TTC549 (cell line): Measurements from ENCODE around the gene NDUFA3.
"Not testable (repeated sequence)": the region's sequence is repeated elsewhere in the genome, so short reads cannot be mapped to it uniquely, and the experiment has no call there.

Experiments used
- FAIRE-seq: peaks from 2 replicates; lab custom pipeline; 2012; peaks lifted over from hg19 to GRCh38; lab: Jason Lieb, UNC

NDUFA3 gene

DNA sequence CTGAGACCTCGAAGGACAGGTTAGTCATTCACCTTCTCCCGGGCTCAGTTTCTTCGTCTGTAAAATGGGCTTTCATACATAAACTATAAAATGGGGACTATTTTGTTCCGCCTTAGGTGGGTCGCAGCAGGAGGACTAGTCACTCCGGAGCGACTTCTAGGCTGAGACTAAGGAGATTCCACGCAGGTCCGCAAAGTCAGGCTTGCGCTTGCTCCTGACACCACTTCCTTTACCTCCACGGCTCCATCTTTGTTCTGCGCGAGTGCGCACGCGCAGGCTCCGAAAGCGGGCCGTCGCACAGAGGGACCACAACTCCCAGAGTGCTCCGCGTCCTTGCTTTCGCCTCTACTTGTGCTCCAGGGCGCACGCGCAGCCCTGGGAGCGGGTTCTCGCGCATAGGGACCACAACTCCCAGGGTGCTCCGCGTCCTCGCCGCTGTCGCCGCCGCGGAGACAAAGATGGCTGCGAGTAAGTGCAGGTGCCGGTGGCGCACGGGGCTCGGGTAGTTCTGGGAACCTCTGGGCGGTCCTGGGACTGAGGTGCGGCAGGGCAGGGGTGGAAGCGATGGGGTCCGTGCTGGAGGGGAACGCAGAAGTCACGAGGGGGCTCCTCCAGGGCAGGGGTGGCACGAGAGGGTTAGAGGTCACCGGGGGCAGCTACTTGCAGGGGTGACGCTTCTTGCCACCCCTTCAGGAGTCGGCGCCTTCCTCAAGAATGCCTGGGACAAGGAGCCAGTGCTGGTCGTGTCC is at the start of gene NDUFA3:
TSS of gene NDUFA3 (plus strand) at position 435 of the 749 bp plus-strand sequence. CDS start at position 459, 24 bp downstream.
- peak; percentile 72 for FAIRE-seq

DNA sequence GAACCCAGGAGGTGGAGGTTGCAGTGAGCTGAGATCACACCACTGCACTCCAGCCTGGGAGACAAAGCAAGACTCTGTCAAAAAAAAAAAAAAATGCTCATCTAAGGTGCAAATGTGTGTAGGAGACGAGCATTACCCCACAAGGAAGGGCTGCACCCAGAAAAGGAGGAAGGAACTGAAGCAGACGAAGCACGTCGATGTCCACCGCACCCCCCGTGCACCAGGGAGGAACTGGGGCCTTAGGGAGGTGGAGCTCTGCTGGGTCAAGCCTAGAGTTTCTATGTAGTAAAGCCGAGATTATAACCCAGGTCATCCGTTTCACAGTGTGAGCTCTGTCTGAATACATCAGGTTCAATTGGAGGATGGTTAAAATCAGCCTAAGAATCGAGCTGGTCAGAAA is 40.0 kb upstream of the NDUFA3 start:
- no peak for FAIRE-seq

DNA sequence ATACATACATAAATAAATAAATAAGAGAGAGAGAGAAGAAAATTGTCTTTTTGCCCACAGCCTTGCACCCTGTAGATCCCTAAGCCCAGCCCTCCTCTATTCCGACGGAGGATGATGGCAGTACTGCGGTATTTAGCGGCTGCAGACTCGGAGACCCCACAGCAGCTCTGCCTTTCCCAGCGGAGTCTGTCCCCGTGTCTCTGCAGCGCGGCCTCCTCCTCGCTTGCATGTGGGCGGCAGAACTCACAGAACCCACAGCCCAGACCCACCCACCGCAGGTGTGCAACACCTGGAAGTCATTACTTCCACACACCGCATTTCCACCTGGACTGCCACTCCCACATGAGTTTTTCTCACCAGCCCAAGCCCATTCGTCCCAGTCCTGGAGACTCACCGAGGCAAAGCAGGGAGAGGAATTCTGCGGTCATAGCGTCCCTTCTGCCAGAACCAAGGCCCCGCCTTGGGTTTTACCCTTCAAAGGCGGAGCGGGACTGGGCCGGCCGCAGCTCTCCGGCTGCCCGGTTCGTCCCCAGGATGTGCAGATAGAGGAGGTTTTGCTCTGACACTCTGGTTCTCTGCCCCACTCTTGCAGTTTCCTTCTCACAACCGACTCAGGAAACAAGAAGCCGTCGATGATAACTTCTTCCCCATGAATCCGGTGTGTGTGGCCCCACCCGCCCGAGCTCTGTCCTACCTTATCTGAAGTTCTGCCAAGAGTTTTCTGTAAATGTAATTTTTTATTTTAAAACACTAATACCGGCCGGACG is 39.1 kb upstream of the NDUFA3 start, which contains the start of gene VSTM1:
TSS of gene VSTM1 (minus strand) at position 548 of the 767 bp plus-strand sequence. CDS start at position 428, 120 bp downstream.
- no peak for FAIRE-seq

DNA sequence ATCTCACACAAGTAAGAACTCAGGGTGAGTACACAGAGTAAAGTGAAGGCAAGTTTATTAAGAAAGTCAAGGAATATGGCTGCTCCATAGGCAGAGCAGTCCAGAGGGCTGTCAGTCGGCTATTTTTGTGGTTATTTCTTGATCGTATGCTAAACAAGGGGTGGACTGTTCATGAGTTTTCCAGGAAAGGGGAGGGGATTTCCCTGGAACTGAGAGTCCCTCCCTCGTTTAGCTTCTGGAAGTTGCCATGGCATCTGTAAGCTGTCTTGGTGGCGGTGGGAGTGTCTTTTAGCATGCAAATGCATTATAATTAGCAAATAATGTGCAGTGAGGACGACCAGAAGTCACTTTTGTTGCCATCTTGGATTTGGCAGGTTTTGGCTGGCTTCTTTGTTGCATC is 33.2 kb upstream of the NDUFA3 start:
- no peak for FAIRE-seq

- FAIRE-seq, result no peak
These were observed 28.8 kb upstream of the NDUFA3 start for GRCh38 chr19:54073829-54074228.

DNA sequence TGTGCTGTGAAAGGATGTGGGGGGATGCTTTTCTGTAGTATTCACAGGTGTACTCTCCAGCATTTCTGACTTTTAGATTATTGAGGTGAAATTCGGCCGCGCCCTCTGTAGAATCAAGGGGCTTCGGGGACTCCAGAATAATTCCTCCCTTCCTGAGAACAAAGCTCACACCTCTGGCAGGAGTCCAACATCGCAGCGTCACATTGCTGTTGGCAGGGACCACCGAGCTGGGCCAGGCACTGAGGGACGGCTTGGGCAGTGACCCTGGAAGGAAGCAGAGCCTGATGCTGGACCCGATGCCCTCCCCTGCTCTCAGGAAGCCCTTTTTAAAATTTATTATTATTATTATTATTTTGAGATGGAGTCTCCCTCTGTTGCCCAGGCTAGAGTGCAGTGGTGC is 27.8 kb upstream of the NDUFA3 start:
- FAIRE-seq, result no peak

DNA sequence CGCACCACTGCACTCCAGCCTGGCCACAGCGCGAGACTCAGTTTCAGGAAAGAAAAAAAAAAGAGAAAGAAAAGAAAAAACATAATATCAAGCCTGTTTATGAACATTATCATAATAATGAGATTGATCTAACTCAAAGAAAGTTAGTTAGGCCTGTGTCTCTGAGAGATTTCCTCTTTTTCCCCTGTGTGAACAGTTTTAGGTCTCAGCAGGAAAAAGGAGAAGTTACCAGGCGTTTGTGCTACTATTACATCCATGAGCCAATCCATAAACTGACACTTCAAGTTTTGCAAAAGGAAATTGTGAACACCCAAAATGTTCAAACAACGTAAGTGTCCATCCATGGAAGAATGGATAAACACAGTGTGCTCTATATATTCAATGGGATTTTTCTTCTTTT is 25.3 kb upstream of the NDUFA3 start:
- FAIRE-seq, result no peak

- no peak for FAIRE-seq
These were observed 21.6 kb upstream of the NDUFA3 start, which contains the start of gene TARM1 for GRCh38 chr19:54081032-54081431. TSS of gene TARM1 (minus strand) at chr19:54081365. CDS start at chr19:54081340, 25 bp downstream.

DNA sequence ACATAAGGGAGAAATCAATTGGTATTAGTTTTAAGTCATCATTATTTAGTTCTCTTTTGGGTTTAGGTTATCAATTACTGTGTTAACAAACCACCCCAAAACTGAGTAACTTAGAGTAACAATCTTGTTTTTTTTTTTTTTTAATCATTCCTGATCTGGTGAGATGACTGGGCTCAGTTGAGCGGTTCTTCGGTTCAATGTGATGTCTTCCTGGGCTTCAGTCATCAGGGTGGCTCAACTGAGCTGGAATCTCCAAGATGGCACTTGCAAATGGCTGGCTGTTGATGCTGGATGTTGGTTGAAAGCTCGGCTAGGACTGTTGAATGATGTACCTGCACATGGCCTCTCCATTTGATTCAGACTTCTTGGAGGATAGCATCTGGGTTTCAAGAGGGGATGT is 18.2 kb upstream of the NDUFA3 start:
- no peak for FAIRE-seq

GRCh38 chr19:54094426-54095000 is 8.1 kb upstream of the NDUFA3 start:
- no peak for FAIRE-seq

DNA sequence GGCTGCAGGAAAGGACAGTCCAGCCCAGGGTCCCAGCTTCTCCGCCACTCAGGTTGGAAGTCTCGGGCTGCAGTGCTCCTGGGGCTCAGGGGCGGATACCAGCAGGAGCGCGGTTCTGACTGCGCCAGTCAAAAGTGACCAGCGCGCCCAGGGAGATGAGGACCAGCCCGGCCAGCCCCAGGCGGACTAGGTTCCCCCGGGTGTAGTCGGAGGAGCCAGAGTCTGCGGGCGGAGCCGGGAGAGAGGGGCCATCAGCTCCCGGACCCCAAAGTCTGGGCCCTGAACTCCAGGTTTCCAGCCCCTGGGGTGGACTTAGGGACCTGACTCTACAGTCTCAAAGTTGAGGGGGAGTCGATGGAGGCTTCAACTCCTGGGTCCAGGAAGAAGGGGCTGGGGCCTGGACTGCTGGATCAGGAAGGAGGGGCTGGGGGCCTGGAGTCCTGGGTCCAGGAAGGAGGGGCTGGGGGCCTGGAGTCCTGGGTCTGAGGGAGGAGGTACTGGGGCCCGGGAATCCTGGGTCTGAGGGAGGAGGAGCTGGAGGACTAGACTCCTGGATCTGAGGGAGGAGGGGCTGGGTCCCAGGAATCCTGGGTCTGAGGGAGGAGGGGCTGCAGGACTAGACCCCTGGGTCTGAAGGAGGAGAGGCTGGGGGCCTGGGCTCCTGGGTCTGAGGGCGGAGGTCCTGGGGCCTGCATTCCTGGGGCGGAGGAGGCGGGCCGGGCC is 7.4 kb upstream of the NDUFA3 start:
- FAIRE-seq, result no peak

GRCh38 chr19:54095859-54096616 is 6.6 kb upstream of the NDUFA3 start:
- FAIRE-seq, result not testable (repeated sequence)

- FAIRE-seq, result no peak
These were observed 6.0 kb upstream of the NDUFA3 start for GRCh38 chr19:54096617-54097106.

- FAIRE-seq, result no peak
These were observed 3.3 kb upstream of the NDUFA3 start for GRCh38 chr19:54099190-54099902.

DNA sequence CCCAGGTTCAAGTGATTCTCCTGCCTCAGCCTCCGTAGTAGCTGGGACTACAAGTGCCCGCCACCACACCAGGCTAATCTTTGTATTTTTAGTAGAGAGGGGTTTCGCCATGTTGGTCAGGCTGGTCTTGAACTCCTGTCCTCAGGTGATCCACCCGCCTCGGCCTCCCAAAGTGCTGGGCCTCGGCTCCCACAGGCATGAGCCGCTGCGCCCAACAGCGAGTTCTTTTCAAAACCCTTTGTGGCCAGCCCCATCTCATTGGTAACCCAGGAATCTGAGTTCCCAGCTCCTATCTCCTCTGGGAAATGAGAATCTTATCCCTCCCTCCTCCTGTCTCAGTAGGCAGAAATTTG is 2.8 kb upstream of the NDUFA3 start:
- not testable (repeated sequence) for FAIRE-seq

DNA sequence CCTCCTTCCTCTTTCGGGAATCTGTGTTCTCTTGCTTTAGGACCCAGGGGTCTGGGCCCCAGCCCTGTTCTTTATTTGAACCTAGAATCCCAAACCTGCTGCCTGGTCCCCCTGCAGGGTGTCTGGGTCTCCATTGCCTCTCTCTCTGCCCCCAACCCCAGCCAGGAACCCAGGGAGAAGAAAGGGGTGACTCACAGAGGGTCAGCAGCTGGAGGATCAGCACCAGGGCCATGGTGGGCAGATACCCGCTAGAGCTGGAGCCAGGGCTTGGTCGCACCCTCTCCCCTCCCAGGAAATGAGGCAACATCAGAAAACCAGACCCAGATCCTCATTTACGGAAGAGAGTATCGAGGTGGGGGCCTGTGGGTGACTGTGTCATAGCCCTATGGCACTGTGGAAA is 2.1 kb upstream of the NDUFA3 start, which contains the start of gene OSCAR:
TSS of gene OSCAR (minus strand) at position 243 of the 400 bp plus-strand sequence. CDS start at position 232, 11 bp downstream.
- FAIRE-seq, result no peak

GRCh38 chr19:54104998-54105715 is 2.5 kb downstream of the NDUFA3 start:
- FAIRE-seq, result no peak

DNA sequence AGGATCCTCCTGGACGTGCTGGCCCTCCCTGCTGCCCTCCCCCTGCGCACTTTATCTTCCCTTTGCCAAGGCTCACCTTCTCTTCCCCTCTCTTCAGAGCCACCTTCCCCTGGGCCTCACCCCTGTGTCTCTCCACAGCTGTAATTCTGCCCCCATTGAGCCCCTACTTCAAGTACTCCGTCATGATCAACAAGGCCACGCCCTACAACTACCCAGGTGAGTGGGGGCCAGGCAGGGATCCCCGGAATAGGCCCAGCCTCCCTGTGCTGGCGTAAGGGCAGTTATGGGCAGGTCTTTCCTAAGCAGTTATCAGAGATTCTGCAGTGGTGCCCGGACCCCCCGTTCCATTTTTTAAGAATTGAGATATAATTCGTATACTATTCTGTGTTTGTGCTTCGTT is 3.1 kb downstream of the NDUFA3 start:
- FAIRE-seq, result no peak

GRCh38 chr19:54106716-54107115 is 4.1 kb downstream of the NDUFA3 start:
- FAIRE-seq, result no peak

DNA sequence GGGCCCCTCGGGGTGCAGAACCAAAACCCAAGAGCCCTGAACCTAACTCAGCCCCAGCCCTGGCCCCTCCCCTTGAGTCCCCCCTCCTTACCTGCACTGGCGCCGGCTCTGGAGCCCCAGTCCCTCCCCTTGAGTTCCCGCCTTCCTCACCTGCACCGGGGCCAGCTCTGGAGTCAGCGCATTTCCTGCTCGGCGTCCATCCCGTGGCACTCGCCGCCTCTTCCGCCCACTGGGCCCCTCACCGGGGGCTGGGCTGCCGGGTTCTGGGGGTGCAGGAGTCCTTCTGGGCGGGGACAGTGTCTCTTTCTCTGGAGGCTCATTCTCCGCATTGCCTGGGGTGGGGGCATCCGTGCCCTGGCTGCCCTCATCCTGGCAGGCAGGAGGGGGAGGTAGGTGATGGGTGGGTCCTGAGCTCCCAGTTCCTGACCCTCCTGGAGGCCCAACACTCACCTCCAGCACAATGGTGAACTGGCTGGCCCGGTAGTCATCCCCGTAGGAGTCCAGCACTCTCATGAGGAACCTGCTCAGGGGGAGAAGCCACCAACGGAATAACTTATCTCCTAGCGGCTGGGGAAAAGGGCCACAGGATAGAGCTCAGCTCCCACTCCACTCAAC is 5.3 kb downstream of the NDUFA3 start:
- no peak for FAIRE-seq
